ENCODE measurements around the gene PLXNA4.

PLXNA4 gene

GRCh38 chr7:132498319-132498718 is 78.0 kb downstream of the PLXNA4 start:
- no peak for DNase-seq

GRCh38 chr7:132497098-132497497 is 79.2 kb downstream of the PLXNA4 start:
- no peak for DNase-seq

GRCh38 chr7:132495936-132496335 is 80.3 kb downstream of the PLXNA4 start:
- DNase-seq = no peak

GRCh38 chr7:132494474-132494873 is 81.8 kb downstream of the PLXNA4 start:
- DNase-seq = no peak

- DNase-seq = no peak
Observed at GRCh38 chr7:132492823-132493445, 83.3 kb downstream of the PLXNA4 start.

- no peak for DNase-seq
Observed at GRCh38 chr7:132491391-132491945, 84.8 kb downstream of the PLXNA4 start.

- no peak for DNase-seq
Observed at GRCh38 chr7:132490474-132490873, 85.8 kb downstream of the PLXNA4 start.

- no peak for DNase-seq
Observed at GRCh38 chr7:132489776-132490237, 86.5 kb downstream of the PLXNA4 start.

- peak in 1 of 5 experiments; percentile 10 for DNase-seq
Observed at GRCh38 chr7:132488634-132489302, 87.5 kb downstream of the PLXNA4 start.

- no peak for DNase-seq
Observed at GRCh38 chr7:132486274-132486610, 90.0 kb downstream of the PLXNA4 start.

- DNase-seq = peak in 2 of 5 experiments; percentile 66 to 85
Observed at GRCh38 chr7:132485600-132486273, 90.5 kb downstream of the PLXNA4 start.

GRCh38 chr7:132485136-132485535 is 91.1 kb downstream of the PLXNA4 start:
- DNase-seq = no peak

- no peak for DNase-seq
Observed at GRCh38 chr7:132482866-132483265, 93.4 kb downstream of the PLXNA4 start.

GRCh38 chr7:132480534-132480933 is 95.7 kb downstream of the PLXNA4 start:
- no peak for DNase-seq

GRCh38 chr7:132476541-132476940 is 99.7 kb downstream of the PLXNA4 start:
- no peak for DNase-seq

- no peak for DNase-seq
Observed at GRCh38 chr7:132475669-132476116, 100.6 kb downstream of the PLXNA4 start.

- DNase-seq = no peak
Observed at GRCh38 chr7:132475037-132475668, 101.1 kb downstream of the PLXNA4 start.

- no peak for DNase-seq
Observed at GRCh38 chr7:132472463-132473120, 103.7 kb downstream of the PLXNA4 start.

- DNase-seq = no peak
Observed at GRCh38 chr7:132471515-132471914, 104.8 kb downstream of the PLXNA4 start.

GRCh38 chr7:132469681-132470080 is 106.6 kb downstream of the PLXNA4 start:
- DNase-seq = no peak

- no peak for DNase-seq
Observed at GRCh38 chr7:132469264-132469663, 107.0 kb downstream of the PLXNA4 start.

- DNase-seq = no peak
Observed at GRCh38 chr7:132466367-132466766, 109.9 kb downstream of the PLXNA4 start.

- DNase-seq = no peak
Observed at GRCh38 chr7:132465516-132465915, 110.8 kb downstream of the PLXNA4 start.
